ENCODE data around the gene TTC7B. TPM values are rescaled to one million over a fixed set of nuclear protein-coding genes. Genes with fewer than 3 reads are reported as not detected.

Gene TTC7B
- total RNA-seq, 2 donors from 2014 or later = 25.0 to 40.7 TPM

DNA sequence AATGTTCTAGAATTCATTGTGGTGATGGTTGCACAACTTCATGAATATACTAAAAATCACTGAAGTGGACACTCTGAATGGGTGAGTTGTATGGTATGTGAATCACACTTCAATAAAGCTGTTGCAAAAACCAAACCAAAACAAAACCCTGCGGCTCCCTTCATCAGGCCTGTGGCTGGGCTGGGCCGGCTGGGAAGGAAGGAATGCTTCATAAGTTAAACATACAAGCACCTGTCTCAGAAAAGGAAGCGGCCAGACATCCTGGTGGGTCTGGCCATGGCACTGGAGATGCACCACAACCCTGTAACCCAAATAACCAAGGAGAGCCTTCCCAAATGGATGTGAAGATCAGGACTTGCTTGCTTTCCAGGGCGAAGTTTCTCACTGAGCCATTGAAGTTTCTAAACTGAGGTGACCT, 34.9 kb downstream of the TTC7B start:
- no peak overlapping the region for H3K4me3 ChIP-seq
- WGBS = 86% methylated on average over 4 of the region's 4 CpGs
- no peaks in the 10 kb centered on the region for H3K36me3 ChIP-seq
- no peaks in the 10 kb centered on the region for H3K27me3 ChIP-seq (replicated peaks; ENCODE audit: insufficient read depth)
- H3K9me3 ChIP-seq = no peaks in the 10 kb centered on the region
- H3K27ac ChIP-seq = peak overlapping the region in 1 of 2 donors; percentile 13
- TF ChIP-seq, protein P1, sequence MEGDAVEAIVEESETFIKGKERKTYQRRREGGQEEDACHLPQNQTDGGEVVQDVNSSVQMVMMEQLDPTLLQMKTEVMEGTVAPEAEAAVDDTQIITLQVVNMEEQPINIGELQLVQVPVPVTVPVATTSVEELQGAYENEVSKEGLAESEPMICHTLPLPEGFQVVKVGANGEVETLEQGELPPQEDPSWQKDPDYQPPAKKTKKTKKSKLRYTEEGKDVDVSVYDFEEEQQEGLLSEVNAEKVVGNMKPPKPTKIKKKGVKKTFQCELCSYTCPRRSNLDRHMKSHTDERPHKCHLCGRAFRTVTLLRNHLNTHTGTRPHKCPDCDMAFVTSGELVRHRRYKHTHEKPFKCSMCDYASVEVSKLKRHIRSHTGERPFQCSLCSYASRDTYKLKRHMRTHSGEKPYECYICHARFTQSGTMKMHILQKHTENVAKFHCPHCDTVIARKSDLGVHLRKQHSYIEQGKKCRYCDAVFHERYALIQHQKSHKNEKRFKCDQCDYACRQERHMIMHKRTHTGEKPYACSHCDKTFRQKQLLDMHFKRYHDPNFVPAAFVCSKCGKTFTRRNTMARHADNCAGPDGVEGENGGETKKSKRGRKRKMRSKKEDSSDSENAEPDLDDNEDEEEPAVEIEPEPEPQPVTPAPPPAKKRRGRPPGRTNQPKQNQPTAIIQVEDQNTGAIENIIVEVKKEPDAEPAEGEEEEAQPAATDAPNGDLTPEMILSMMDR (IDR thresholded peaks at IDR 0.05) = no peak
- TF ChIP-seq POLR2A (IDR thresholded peaks at IDR 0.05) = no peak
- TF ChIP-seq POLR2AphosphoS5 (IDR thresholded peaks at IDR 0.05) = no peak
- intact Hi-C loops (cut with DNase I) = no loop called here
- H3K4me1 ChIP-seq (replicated peaks) = no peaks in the 10 kb centered on the region
- no peak for DNase-seq (ENCODE audit: low spot score)

DNA sequence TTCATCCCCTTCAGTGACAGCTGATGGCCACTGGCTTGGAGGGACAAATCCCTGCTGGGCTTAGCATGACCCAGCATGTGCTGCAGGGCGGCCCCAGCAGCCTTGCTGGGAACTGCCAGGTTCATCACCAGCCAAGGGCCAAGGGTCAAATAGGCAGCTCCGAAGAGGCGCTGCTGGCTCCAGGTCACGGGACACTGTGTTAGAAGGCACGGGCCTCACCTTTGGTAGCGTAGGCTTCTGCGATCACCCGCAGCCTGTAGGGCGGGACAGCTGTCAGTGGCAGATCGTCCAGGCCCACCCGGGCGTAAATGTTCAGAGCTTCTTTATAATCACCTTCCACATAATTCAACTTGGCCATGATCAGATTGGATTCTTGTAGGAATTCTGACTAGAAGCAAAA, 35.7 kb downstream of the TTC7B start:
- H3K9me3 ChIP-seq = no peaks in the 10 kb centered on the region
- no peak overlapping the region for H3K27ac ChIP-seq
- H3K36me3 ChIP-seq = peaks cover 0 to 3% of the 10 kb centered on the region in 2 donors
- 81% methylated on average over 12 of the region's 12 CpGs for WGBS
- TF ChIP-seq POLR2A (IDR thresholded peaks at IDR 0.05) (no peak), POLR2AphosphoS5 (IDR thresholded peaks at IDR 0.05) (no peak)
- TF ChIP-seq, protein P1 (IDR thresholded peaks at IDR 0.05) = no peak
- H3K4me3 ChIP-seq = no peak overlapping the region
- H3K4me1 ChIP-seq (replicated peaks) = no peaks in the 10 kb centered on the region
- DNase-seq (ENCODE audit: low spot score) = no peak
- H3K27me3 ChIP-seq (replicated peaks; ENCODE audit: insufficient read depth) = no peaks in the 10 kb centered on the region
- intact Hi-C loops (cut with DNase I) = no loop called here

DNA sequence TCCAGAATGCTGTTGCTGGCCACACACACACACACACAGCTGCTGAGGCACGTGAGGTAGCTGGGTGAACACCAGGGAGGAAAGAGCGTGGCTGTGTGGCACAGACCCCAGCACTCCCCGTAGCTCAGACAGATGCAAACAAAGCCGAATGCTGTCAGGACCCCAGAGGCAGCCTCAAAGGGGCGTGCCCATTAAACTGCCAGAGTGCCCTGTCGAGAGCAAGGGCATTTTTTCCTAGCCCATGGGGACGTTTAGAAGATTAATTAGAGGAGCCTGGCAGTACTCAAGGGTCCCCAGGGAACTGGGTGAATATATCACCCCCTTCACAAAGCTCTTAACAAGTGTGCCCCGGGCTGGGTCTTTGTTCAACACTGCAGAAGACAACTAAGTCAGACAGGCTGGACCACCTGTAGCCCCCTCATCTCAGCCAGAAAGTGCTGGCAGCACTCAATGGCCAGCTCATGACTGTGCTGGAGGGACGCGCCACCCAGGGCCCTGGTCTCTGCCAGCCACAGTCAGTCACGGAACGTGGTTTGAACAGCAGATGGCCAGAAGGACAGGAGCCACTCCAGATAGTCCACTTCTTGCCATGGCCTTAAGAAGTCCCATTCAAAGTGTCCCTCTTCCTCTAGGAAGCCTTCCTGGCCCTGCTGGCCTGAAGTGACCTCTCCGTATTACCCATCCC, 37.5 kb downstream of the TTC7B start:
- Histone ChIP-seq H3K36me3 (peaks cover 0 to 4% of the 10 kb centered on the region in 2 donors), H3K4me1 (replicated peaks) (no peaks in the 10 kb centered on the region), H3K9me3 (no peaks in the 10 kb centered on the region), H3K27ac (no peak overlapping the region), H3K27me3 (replicated peaks; ENCODE audit: insufficient read depth) (no peaks in the 10 kb centered on the region), H3K4me3 (no peak overlapping the region)
- intact Hi-C loops (cut with DNase I) = no loop called here
- 79% methylated on average over 13 of the region's 13 CpGs for WGBS
- TF ChIP-seq POLR2A (IDR thresholded peaks at IDR 0.05) (no peak), POLR2AphosphoS5 (IDR thresholded peaks at IDR 0.05) (no peak)
- TF ChIP-seq, protein P1 (IDR thresholded peaks at IDR 0.05) = no peak
- DNase-seq (ENCODE audit: low spot score) = no peak

DNA sequence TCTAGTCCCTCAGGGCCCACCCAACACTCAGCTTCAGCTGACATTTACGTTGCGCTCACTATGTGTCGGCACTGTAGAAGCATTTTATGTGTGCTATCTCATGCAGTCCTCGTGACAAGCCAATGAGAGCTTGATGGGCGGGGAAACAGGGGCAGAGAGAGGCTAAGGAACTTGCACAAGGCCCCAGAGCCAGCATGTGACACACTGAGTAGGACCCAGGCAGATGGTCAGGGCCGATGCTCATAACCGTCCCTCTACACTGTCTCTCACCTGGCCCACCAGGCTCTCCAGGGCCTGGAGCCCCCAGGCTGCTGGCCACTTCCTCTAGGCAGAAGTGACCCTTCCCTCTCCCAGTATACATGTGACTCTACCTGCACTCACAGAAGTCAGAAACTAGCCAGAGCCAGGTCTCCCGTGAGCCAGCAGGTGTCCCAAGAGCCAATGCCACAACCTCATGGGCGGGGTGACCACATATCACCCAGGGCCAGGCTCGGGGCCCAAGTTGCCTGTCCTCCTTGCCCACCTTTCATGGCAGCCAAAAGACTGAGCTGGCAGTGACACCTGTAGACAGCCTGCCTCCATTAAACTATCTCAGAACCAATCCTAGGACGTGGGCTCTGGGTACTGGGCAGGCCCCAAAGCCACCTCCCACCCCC, 38.3 kb downstream of the TTC7B start:
- Histone ChIP-seq H3K9me3 (no peaks in the 10 kb centered on the region), H3K4me1 (replicated peaks) (no peaks in the 10 kb centered on the region), H3K4me3 (no peak overlapping the region), H3K36me3 (peaks cover 0 to 4% of the 10 kb centered on the region in 2 donors), H3K27ac (no peak overlapping the region), H3K27me3 (replicated peaks; ENCODE audit: insufficient read depth) (no peaks in the 10 kb centered on the region)
- TF ChIP-seq POLR2A (IDR thresholded peaks at IDR 0.05) (no peak), POLR2AphosphoS5 (IDR thresholded peaks at IDR 0.05) (no peak)
- TF ChIP-seq, protein P1 (IDR thresholded peaks at IDR 0.05) = no peak
- DNase-seq (ENCODE audit: low spot score) = no peak
- intact Hi-C loops (cut with DNase I) = no loop called here
- WGBS = 85% methylated on average over 10 of the region's 11 CpGs

DNA sequence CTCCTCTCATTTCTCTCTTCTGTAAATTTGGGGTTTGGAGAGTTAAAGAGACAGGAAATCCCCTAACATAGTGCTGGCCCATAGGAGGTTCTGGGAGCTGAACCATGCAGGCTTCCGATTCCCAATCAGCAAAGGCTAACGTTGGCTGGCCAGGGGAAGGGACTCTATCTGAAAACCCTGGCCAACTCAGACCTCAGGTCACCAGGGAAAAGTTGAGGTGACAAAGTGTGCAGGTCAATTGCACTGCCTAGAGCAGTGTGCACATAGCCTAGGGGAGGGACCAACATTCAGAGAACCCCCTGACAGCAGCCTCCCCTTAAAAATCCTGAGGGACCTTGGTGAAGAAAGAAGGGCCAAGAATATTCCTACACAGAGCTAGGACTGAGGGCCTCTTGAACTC, 38.9 kb downstream of the TTC7B start:
- TF ChIP-seq, protein P1 (IDR thresholded peaks at IDR 0.05) = no peak
- TF ChIP-seq POLR2A (IDR thresholded peaks at IDR 0.05) (no peak), POLR2AphosphoS5 (IDR thresholded peaks at IDR 0.05) (no peak)
- H3K36me3 ChIP-seq = peaks cover 0 to 4% of the 10 kb centered on the region in 2 donors
- H3K27me3 ChIP-seq (replicated peaks; ENCODE audit: insufficient read depth) = no peaks in the 10 kb centered on the region
- intact Hi-C loops (cut with DNase I) = no loop called here
- 84% methylated on average over 2 of the region's 2 CpGs for WGBS
- no peaks in the 10 kb centered on the region for H3K9me3 ChIP-seq
- no peak overlapping the region for H3K27ac ChIP-seq
- no peak overlapping the region for H3K4me3 ChIP-seq
- no peaks in the 10 kb centered on the region for H3K4me1 ChIP-seq (replicated peaks)
- no peak for DNase-seq (ENCODE audit: low spot score)

All from prostate gland (tissue), 2 donors.